Liver (tissue), 3 donors: ENCODE measurements around the gene PLPPR2.

Experiments
- GABPA ChIP-seq, 2 donors: IDR thresholded peaks in 1 of 2; conservative IDR thresholded peaks in 1 of 2; 2 replicates each; pipeline ENCODE4 v1.6.1; 2016; ENCODE audit warnings: antibody characterized with exemption in 2 of 2, mild to moderate bottlenecking in 1 of 2, moderate library complexity in 1 of 2
- TAF1 ChIP-seq: conservative IDR thresholded peaks from 2 replicates; pipeline ENCODE4 v1.6.1; 2016; ENCODE audit warnings: antibody characterized with exemption, mild to moderate bottlenecking
- TF ChIP-seq, protein P1 (sequence below): fragments of 150-350 bp; IDR thresholded peaks from 2 replicates; pipeline ENCODE4 v1.5.1; 2017; ENCODE audit warnings: improper control_type of control experiment, low read depth, low read length; ENCODE audit not compliant: missing input control
- donor health status: healthy.
- donor health status: healthy.

DNA sequence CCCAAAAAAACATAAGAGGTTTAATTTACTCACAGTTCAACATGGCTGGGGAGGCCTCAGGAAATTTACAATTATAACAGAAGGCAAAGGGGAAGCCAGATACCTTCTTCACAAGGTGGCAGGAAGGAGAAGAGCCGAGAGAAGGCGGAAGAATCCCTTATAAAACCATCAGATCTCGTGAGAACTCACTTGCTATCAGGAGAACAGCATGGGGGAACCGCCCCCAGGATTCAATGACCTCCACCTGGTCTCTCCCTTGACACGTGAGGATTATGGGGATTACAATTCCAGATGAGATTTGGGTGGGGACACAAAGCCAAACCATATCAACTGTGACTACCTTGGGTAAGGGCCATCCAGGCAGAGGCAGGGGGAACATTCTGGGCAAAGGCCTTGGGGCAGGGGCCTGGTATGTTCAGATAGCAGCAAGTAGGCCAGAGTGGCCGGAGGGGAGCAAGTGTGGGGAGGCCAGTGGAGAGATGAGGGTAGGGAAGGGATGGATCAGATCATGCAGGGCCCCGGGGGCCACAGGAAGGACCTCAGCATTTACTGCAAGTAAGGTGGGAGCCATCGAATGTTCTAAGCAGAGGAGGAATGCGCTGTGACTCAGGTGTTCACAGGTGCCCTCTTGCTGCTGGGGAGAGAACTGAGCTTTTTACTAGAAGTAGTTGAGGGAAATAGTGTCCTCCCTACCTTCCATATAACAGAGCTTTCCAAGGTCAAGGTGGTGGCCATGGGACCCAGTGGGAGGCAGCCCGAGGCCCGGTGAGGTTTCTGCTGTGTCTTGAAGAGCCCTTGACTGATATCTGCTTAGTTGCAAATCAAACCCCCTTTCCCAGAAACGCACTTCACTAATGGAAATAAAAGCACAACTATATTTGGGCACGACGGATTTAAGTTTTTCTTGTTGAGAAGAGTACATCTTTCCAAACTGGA is 33.8 kb upstream of the PLPPR2 start:
- TF ChIP-seq GABPA (IDR thresholded peaks at IDR 0.05 in 1 of 2, conservative IDR thresholded peaks at IDR 0.05 in 1 of 2) (no peak), TAF1 (no peak)
- TF ChIP-seq, protein P1, sequence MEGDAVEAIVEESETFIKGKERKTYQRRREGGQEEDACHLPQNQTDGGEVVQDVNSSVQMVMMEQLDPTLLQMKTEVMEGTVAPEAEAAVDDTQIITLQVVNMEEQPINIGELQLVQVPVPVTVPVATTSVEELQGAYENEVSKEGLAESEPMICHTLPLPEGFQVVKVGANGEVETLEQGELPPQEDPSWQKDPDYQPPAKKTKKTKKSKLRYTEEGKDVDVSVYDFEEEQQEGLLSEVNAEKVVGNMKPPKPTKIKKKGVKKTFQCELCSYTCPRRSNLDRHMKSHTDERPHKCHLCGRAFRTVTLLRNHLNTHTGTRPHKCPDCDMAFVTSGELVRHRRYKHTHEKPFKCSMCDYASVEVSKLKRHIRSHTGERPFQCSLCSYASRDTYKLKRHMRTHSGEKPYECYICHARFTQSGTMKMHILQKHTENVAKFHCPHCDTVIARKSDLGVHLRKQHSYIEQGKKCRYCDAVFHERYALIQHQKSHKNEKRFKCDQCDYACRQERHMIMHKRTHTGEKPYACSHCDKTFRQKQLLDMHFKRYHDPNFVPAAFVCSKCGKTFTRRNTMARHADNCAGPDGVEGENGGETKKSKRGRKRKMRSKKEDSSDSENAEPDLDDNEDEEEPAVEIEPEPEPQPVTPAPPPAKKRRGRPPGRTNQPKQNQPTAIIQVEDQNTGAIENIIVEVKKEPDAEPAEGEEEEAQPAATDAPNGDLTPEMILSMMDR = no peak
